Peyer's patch (tissue), 4 donors: Measurements from ENCODE around the gene TMEM232. TPM values are rescaled to one million over a fixed set of nuclear protein-coding genes. Genes with fewer than 3 reads are reported as not detected.

Experiments used
- DNase-seq, 3 donors: peaks; one replicate each; pipeline ENCODE4 v3.0.0-alpha.2; 2017 to 2019
- H3K27ac ChIP-seq, 4 donors: fragments of 200-600 bp; sonication (generic); one replicate each; pipeline ENCODE4 v1.5.1; 2016 to 2019
- H3K27me3 ChIP-seq, 2 donors: fragments of 200-600 bp; sonication (generic); one replicate each; pipeline ENCODE4 v1.5.1; 2019
- H3K36me3 ChIP-seq, 3 donors: fragments of 200-600 bp; sonication (generic); one replicate each; pipeline ENCODE4 v1.5.1; 2016 to 2019
- H3K4me1 ChIP-seq, 4 donors: fragments of 200-600 bp; sonication (generic); one replicate each; pipeline ENCODE4 v1.5.1; 2016 to 2019
- H3K4me3 ChIP-seq, 4 donors: fragments of 200-600 bp; sonication (generic); 1 replicate in 3 of 4; 2 replicates in 1 of 4; pipeline ENCODE4 v1.5.1; 2016 to 2019; ENCODE audit warnings: mild to moderate bottlenecking in 1 of 4
- H3K9me3 ChIP-seq, 4 donors: fragments of 200-600 bp; sonication (generic); one replicate each; pipeline ENCODE4 v1.5.1; 2016 to 2019; ENCODE audit warnings: mild to moderate bottlenecking in 1 of 4
- CTCF ChIP-seq, 6 experiments: fragments of 450-650 bp in 4 of 6; fragments of 200-600 bp in 2 of 6; sonication (generic) in 1 of 6; IDR thresholded peaks; one replicate each; pipeline ENCODE4 v1.5.1; 2017 to 2019; ENCODE audit warnings: antibody characterized with exemption in 6 of 6, mild to moderate bottlenecking in 3 of 6, moderate library complexity in 1 of 6
- POLR2A ChIP-seq, 2 donors: fragments of 450-650 bp; IDR thresholded peaks; one replicate each; pipeline ENCODE4 v1.5.1; 2017; ENCODE audit warnings: antibody characterized with exemption in 2 of 2, mild to moderate bottlenecking in 2 of 2, moderate library complexity in 2 of 2
- total RNA-seq, 4 donors: library from RNA; depleted of rRNA; stranded (reverse); fragments of >200 nt; gene quantifications; one replicate each; pipeline ENCODE4 v1.1.0, GENCODE V29; 2016

TMEM232 gene
- total RNA-seq, 4 donors from 2014 or later: 1.1 to 5.5 (median 3.3) TPM

- Histone ChIP-seq H3K27me3 (no peaks in the 10 kb centered on the region), H3K9me3 (no peaks in the 10 kb centered on the region), H3K4me3 (no peak overlapping the region), H3K4me1 (no peaks in the 10 kb centered on the region), H3K27ac (no peak overlapping the region), H3K36me3 (no peaks in the 10 kb centered on the region)
- no peak for TF ChIP-seq POLR2A (IDR thresholded peaks at IDR 0.05)
- no peak for TF ChIP-seq CTCF (IDR thresholded peaks at IDR 0.05)
- DNase-seq: no peak
These were observed 257.0 kb downstream of the TMEM232 start for GRCh38 chr5:110469486-110469885.

- no peaks in the 10 kb centered on the region for H3K36me3 ChIP-seq
- TF ChIP-seq CTCF (IDR thresholded peaks at IDR 0.05): no peak
- H3K4me3 ChIP-seq: no peak overlapping the region
- H3K4me1 ChIP-seq: no peaks in the 10 kb centered on the region
- no peaks in the 10 kb centered on the region for H3K9me3 ChIP-seq
- H3K27ac ChIP-seq: no peak overlapping the region
- no peaks in the 10 kb centered on the region for H3K27me3 ChIP-seq
- DNase-seq: no peak
These were observed 263.4 kb downstream of the TMEM232 start for GRCh38 chr5:110463106-110463505.

GRCh38 chr5:110460837-110461236 lies 265.6 kb downstream of the TMEM232 start:
- H3K27ac ChIP-seq: no peak overlapping the region
- TF ChIP-seq POLR2A (IDR thresholded peaks at IDR 0.05) (no peak), CTCF (IDR thresholded peaks at IDR 0.05) (no peak)
- H3K36me3 ChIP-seq: no peaks in the 10 kb centered on the region
- H3K4me3 ChIP-seq: no peak overlapping the region
- no peak for DNase-seq
- H3K27me3 ChIP-seq: no peaks in the 10 kb centered on the region
- no peaks in the 10 kb centered on the region for H3K4me1 ChIP-seq
- no peaks in the 10 kb centered on the region for H3K9me3 ChIP-seq

GRCh38 chr5:110458313-110458712 lies 268.2 kb downstream of the TMEM232 start:
- no peaks in the 10 kb centered on the region for H3K27me3 ChIP-seq
- no peaks in the 10 kb centered on the region for H3K36me3 ChIP-seq
- no peak for TF ChIP-seq POLR2A (IDR thresholded peaks at IDR 0.05)
- TF ChIP-seq CTCF (IDR thresholded peaks at IDR 0.05): no peak
- no peaks in the 10 kb centered on the region for H3K9me3 ChIP-seq
- H3K27ac ChIP-seq: no peak overlapping the region
- no peak overlapping the region for H3K4me3 ChIP-seq
- DNase-seq: no peak
- no peaks in the 10 kb centered on the region for H3K4me1 ChIP-seq

- H3K4me3 ChIP-seq: no peak overlapping the region
- no peak for DNase-seq
- no peaks in the 10 kb centered on the region for H3K4me1 ChIP-seq
- no peaks in the 10 kb centered on the region for H3K27me3 ChIP-seq
- H3K27ac ChIP-seq: no peak overlapping the region
- TF ChIP-seq CTCF (IDR thresholded peaks at IDR 0.05) (no peak), POLR2A (IDR thresholded peaks at IDR 0.05) (no peak)
- H3K36me3 ChIP-seq: no peaks in the 10 kb centered on the region
- no peaks in the 10 kb centered on the region for H3K9me3 ChIP-seq
These were observed 283.6 kb downstream of the TMEM232 start for GRCh38 chr5:110442856-110443255.

- H3K9me3 ChIP-seq: no peaks in the 10 kb centered on the region
- H3K27ac ChIP-seq: no peak overlapping the region
- no peak overlapping the region for H3K4me3 ChIP-seq
- no peak for TF ChIP-seq POLR2A (IDR thresholded peaks at IDR 0.05)
- peak in 3 of 6 experiments; percentile 51 to 68 (median 51) for TF ChIP-seq CTCF (IDR thresholded peaks at IDR 0.05)
- no peak for DNase-seq
- H3K36me3 ChIP-seq: no peaks in the 10 kb centered on the region
- H3K27me3 ChIP-seq: no peaks in the 10 kb centered on the region
- no peaks in the 10 kb centered on the region for H3K4me1 ChIP-seq
These were observed 285.4 kb downstream of the TMEM232 start for GRCh38 chr5:110441035-110441434.
